GM21381 (cell line): Measurements from ENCODE around the gene SSPN.

Experiments used
- ATAC-seq: cut with Tn5 transposase; IDR thresholded peaks from one replicate; pipeline ENCODE4 v1.9.1; 2021; ENCODE audit warnings: mild to moderate bottlenecking, moderate library complexity; ENCODE audit not compliant: unreplicated experiment

SSPN gene

GRCh38 chr12:26195250-26195640 lies at the start of gene SSPN:
SSPN (plus strand) TSS chr12:26195573; CDS start chr12:26195673, 100 bp downstream.
- ATAC-seq = no peak

- ATAC-seq = no peak
These were observed 47.1 kb upstream of the SSPN start for GRCh38 chr12:26148291-26148690.

GRCh38 chr12:26149968-26150500 lies 45.3 kb upstream of the SSPN start:
- no peak for ATAC-seq

- ATAC-seq = no peak
These were observed 44.5 kb upstream of the SSPN start for GRCh38 chr12:26150736-26151450.

- no peak for ATAC-seq
These were observed 42.8 kb upstream of the SSPN start for GRCh38 chr12:26152507-26153102.

GRCh38 chr12:26153421-26154154 lies 41.8 kb upstream of the SSPN start:
- no peak for ATAC-seq

GRCh38 chr12:26156201-26156871 lies 39.0 kb upstream of the SSPN start:
- ATAC-seq = peak; percentile 88

- peak; percentile 12 for ATAC-seq
These were observed 38.4 kb upstream of the SSPN start for GRCh38 chr12:26157001-26157400.

- ATAC-seq = no peak
These were observed 37.2 kb upstream of the SSPN start for GRCh38 chr12:26158078-26158764.

- ATAC-seq = no peak
These were observed 33.2 kb upstream of the SSPN start for GRCh38 chr12:26162174-26162573.

- ATAC-seq = peak; percentile 85
These were observed 32.5 kb upstream of the SSPN start for GRCh38 chr12:26162905-26163304.

GRCh38 chr12:26164118-26164517 lies 31.3 kb upstream of the SSPN start:
- no peak for ATAC-seq

GRCh38 chr12:26172013-26172412 lies 23.4 kb upstream of the SSPN start:
- ATAC-seq = no peak

GRCh38 chr12:26172539-26172938 lies 22.8 kb upstream of the SSPN start:
- ATAC-seq = no peak

- no peak for ATAC-seq
These were observed 22.3 kb upstream of the SSPN start for GRCh38 chr12:26172946-26173552.

- ATAC-seq = no peak
These were observed 18.6 kb upstream of the SSPN start for GRCh38 chr12:26176725-26177124.

- no peak for ATAC-seq
These were observed 18.1 kb upstream of the SSPN start for GRCh38 chr12:26177283-26177682.

- ATAC-seq = no peak
These were observed 15.5 kb upstream of the SSPN start for GRCh38 chr12:26179826-26180225.

GRCh38 chr12:26182377-26182776 lies 13.0 kb upstream of the SSPN start:
- no peak for ATAC-seq
